GM10266 (cell line): ENCODE measurements around the gene HTRA3.

Source experiments
- DNase-seq: peaks from one replicate; pipeline ENCODE4 v3.0.0; 2012; ENCODE audit errors: extremely low spot score
- TF ChIP-seq, protein P1 (sequence below): IDR thresholded peaks from 2 replicates; pipeline ENCODE4 v1.5.1; 2012; ENCODE audit warnings: mild to moderate bottlenecking, low read depth; ENCODE audit not compliant: control insufficient read depth, insufficient read depth; ENCODE audit errors: missing control alignments

HTRA3 gene

GRCh38 chr4:8332038-8332857 lies 62.7 kb downstream of the HTRA3 start:
- TF ChIP-seq, protein P1, sequence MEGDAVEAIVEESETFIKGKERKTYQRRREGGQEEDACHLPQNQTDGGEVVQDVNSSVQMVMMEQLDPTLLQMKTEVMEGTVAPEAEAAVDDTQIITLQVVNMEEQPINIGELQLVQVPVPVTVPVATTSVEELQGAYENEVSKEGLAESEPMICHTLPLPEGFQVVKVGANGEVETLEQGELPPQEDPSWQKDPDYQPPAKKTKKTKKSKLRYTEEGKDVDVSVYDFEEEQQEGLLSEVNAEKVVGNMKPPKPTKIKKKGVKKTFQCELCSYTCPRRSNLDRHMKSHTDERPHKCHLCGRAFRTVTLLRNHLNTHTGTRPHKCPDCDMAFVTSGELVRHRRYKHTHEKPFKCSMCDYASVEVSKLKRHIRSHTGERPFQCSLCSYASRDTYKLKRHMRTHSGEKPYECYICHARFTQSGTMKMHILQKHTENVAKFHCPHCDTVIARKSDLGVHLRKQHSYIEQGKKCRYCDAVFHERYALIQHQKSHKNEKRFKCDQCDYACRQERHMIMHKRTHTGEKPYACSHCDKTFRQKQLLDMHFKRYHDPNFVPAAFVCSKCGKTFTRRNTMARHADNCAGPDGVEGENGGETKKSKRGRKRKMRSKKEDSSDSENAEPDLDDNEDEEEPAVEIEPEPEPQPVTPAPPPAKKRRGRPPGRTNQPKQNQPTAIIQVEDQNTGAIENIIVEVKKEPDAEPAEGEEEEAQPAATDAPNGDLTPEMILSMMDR, result no peak

GRCh38 chr4:8332891-8333331 lies 63.4 kb downstream of the HTRA3 start:
- DNase-seq, result no peak
- TF ChIP-seq, protein P1, result no peak

More at GRCh38 chr4:8332038-8332857, 62.7 kb downstream of the HTRA3 start:
- DNase-seq, result no peak

DNA sequence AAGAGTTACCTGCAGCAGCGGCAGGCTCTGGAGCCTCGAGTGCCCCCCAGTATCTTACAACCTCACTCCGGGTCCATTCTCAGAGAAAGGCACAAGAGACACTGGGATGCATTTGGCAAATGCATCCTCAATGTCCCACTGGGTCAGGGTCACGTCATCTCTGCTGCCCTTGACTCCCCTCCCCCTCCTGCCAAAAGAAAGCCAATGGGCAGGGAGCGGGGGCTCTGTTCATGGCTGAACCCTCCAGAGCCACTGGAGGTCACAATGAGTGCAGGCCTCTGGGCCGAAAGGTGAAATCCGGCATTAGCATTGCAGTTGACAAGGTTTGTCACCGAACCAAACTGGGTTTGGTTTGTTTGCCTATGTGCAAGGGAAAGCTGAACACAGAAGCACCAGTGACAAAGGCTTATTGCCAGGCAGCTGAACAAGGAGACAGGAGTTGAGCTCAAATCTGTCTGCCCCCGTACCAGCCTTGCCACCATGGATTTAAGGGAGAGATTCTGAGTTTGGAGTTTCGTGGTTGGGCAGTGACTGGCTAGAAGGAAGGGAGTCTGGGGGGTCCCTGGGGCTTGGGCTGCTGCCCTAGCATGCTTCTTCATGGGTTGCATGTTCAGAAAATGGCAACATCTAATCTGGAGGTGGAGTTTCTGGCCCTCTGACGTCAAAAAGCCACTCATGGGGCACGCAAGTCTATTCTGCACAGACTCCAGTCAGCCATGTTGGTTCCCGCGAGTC lies 64.3 kb downstream of the HTRA3 start:
- DNase-seq, result no peak
- TF ChIP-seq, protein P1, result no peak

DNA sequence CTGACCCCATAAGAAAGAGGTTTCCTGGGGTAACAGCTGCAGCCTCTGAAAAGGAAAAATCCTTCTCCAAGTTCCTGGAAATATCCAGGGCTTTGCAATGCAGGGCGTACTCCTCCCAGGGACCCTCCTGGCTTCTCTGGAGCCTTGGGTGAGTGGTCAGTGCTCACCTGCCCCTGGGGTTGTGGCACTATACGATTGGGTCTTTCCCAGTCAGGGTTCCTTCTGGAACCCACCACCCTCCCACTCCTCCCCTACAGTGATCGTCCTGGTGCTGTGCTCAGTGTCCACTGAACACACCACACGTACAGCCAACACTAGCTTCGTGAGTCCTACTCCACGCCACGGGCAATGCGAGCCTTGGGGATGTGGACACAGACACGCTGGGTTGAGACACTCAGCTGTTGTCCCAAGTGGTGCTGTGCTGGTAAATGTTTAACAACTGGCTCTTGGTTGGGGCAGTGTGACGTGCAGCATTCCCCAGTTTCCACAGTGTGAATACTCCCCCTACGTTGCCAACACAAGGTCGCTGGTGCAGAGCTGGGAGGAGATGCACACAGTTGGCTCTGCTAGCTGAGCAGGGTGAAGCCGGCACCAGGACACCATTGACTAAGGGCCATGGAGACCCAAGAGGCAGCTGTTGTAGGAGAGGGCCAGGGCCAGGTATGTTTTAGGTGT lies 65.4 kb downstream of the HTRA3 start:
- TF ChIP-seq, protein P1, result no peak
- no peak for DNase-seq

- TF ChIP-seq, protein P1, result no peak
- DNase-seq, result no peak
These were observed 66.3 kb downstream of the HTRA3 start for GRCh38 chr4:8335848-8336247.

DNA sequence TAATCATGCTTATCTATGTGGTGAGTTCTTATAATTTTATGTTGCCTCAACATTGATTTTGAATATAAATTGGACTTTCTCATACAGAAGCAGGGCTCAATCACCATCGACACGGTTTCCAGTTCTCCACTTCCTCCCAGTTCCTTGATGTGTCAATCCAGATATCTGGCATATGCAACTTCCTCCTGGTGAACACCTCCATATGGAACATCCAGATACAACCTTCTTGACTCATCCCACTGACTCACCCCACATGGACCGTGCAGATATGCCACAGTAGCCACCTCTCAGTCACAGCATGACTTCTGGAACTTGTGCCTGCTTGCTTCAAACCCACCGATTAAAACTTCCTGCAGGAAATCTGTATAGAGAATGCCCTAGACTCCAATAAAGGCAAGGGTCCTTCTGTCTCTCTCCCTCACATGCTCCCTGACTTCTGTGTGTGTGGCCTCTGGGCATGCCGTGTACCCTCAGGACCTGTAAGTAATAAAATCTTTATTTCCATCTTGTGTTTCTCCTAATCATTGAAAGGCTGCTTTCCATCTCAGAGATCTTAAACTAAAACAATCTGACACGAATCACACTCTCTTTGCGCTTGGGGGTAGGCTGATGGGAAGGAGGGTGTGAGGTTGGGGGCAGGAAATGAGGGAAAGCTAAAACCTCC lies 67.0 kb downstream of the HTRA3 start:
- TF ChIP-seq, protein P1, result no peak
- no peak for DNase-seq
